ENCODE results near the gene TUT1.
"Not testable (repeated sequence)": the region's sequence is repeated elsewhere in the genome, so short reads cannot be mapped to it uniquely, and the experiment has no call there.

The TUT1 gene

GRCh38 chr11:62603776-62604299, 12.5 kb upstream of the TUT1 start:
- no peak for DNase-seq

- DNase-seq, result no peak
These were observed 11.7 kb upstream of the TUT1 start for GRCh38 chr11:62603072-62603408.

GRCh38 chr11:62602141-62603071, 11.1 kb upstream of the TUT1 start:
- no peak for DNase-seq

- peak; percentile 100 for DNase-seq
These were observed 10.2 kb upstream of the TUT1 start, which contains the start of gene MTA2 for GRCh38 chr11:62601372-62602140. TSS of gene MTA2 (minus strand) at chr11:62601865. CDS start at chr11:62601450, 415 bp downstream.

- no peak for DNase-seq
These were observed 9.7 kb upstream of the TUT1 start for GRCh38 chr11:62601122-62601371.

- DNase-seq, result no peak
These were observed 9.2 kb upstream of the TUT1 start for GRCh38 chr11:62600367-62601121.

- no peak for DNase-seq
These were observed 8.6 kb upstream of the TUT1 start for GRCh38 chr11:62599901-62600300.

GRCh38 chr11:62599069-62599696, 7.9 kb upstream of the TUT1 start:
- DNase-seq, result peak; percentile 89 to 91

GRCh38 chr11:62595124-62595523, 3.8 kb upstream of the TUT1 start:
- DNase-seq, result no peak

- peak; percentile 68 to 73 for DNase-seq
These were observed 2.2 kb upstream of the TUT1 start for GRCh38 chr11:62593434-62594044.

GRCh38 chr11:62592989-62593421, 1.7 kb upstream of the TUT1 start:
- no peak for DNase-seq

- no peak for DNase-seq
These were observed 958 bp upstream of the TUT1 start for GRCh38 chr11:62592146-62592815.

- DNase-seq, result no peak
These were observed 2.2 kb downstream of the TUT1 start for GRCh38 chr11:62588966-62589637.

GRCh38 chr11:62585356-62585755, 6.0 kb downstream of the TUT1 start:
- not testable (repeated sequence) for DNase-seq

GRCh38 chr11:62581735-62582134, 9.6 kb downstream of the TUT1 start:
- DNase-seq, result not testable (repeated sequence)

GRCh38 chr11:62580959-62581715, 10.2 kb downstream of the TUT1 start:
- no peak for DNase-seq

- no peak for DNase-seq
These were observed 12.1 kb downstream of the TUT1 start for GRCh38 chr11:62579252-62579651.

GRCh38 chr11:62578541-62578940, 12.8 kb downstream of the TUT1 start:
- DNase-seq, result no peak

- no peak for DNase-seq
These were observed 14.1 kb downstream of the TUT1 start for GRCh38 chr11:62577046-62577714.

- DNase-seq, result no peak
These were observed 15.5 kb downstream of the TUT1 start for GRCh38 chr11:62575837-62576236.

Data from stimulated activated CD4-positive, alpha-beta T cell treated with anti-CD3 and anti-CD28 coated beads, Interleukin-2, amount 100 ng/mL, for 48 hours (primary cell).